Measurements from ENCODE around the gene GOLGA7B. TPM values are rescaled to one million over a fixed set of nuclear protein-coding genes. Genes with fewer than 3 reads are reported as not detected.

GOLGA7B gene
- total and polyA plus RNA-seq, 2 of the 4 experiments (the other 2 are of a cell fraction) = not detected

DNA sequence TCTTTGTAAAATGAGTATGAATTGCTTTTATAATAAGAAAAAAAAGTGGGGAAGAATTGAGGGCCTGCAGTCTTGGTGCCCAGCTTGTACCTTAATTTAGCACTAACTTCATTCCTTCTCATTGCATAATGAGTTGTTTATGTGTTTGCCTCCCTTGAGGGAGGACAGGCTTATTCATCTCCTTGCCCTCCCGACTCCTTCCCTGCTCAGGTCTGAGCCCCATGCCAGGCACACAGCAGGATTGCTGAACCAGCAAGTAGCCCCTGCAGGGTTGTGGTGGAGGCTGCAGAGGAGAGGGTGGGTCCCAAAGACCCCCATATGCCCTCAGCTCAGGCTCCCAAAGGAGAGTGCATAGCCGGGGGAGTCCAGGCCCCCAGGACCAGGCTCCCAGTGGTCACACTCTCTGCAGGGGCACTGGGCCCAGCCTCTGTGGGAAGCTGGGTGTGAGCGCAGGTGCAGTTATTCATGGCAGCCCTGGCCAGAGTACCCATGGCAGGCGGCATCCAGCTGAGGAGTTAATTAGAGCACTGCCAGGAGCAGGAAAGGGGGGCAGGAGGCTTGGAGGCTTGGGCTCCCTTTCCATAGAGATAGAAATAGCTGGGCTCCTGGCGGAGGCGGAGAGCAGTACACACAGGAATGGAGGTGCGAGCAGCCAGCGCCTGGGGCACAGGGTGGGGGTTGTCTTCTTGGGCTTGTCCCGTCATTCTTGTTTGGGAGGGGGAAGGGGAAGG, 28.2 kb upstream of the GOLGA7B start:
- peaks cover 27% of the 10 kb centered on the region for H3K27me3 ChIP-seq (ENCODE audit: control insufficient read depth, insufficient read depth, low read length)
- ChIA-PET POLR2A (ENCODE audit: unreplicated experiment) (no interaction called here), CTCF (no interaction called here)
- BruUV-seq (replicated peaks) = no TSS peak
- no peak overlapping the region for H2AK9ac ChIP-seq (replicated peaks; ENCODE audit: low read depth, low read length, poor library complexity)
- H3K9me3 ChIP-seq (ENCODE audit: control insufficient read depth, insufficient read depth, low read length) = no peaks in the 10 kb centered on the region
- H4K8ac ChIP-seq (ENCODE audit: low read depth in 2 of 2, low read length in 2 of 2) = no peak overlapping the region
- no peak overlapping the region for H2BK15ac ChIP-seq (ENCODE audit: low read depth, low read length)
- H2BK20ac ChIP-seq (ENCODE audit: low read depth, low read length) = no peak overlapping the region
- no peak overlapping the region for H4K5ac ChIP-seq (ENCODE audit: low read depth, low read length)
- no peak overlapping the region for H3K9ac ChIP-seq (ENCODE audit: low read depth, low read length)
- no peaks in the 10 kb centered on the region for H3K4me1 ChIP-seq (ENCODE audit: control insufficient read depth, insufficient read depth, low read length)
- in situ Hi-C loops (cut with MboI; ENCODE audit: low sequenced_read_pairs) (no loop called here), intact Hi-C loops (cut with micrococcal nuclease) (no loop called here), dilution Hi-C loops (cut with HindIII; ENCODE audit: low sequenced_read_pairs, unreplicated experiment) (no loop called here)
- H3K23ac ChIP-seq (ENCODE audit: low read depth, low read length) = no peak overlapping the region
- 65% methylated on average over 5 of the region's 9 CpGs; no CpG with 5 or more reads in 1 of the 2 experiments for WGBS, 2 experiments (ENCODE audit: extremely low coverage in 2 of 2, insufficient read length in 1 of 2)
- no peak overlapping the region for H3K14ac ChIP-seq (replicated peaks; ENCODE audit: low read depth, low read length)
- no peak overlapping the region for H3K4ac ChIP-seq (ENCODE audit: low read depth, low read length)
- H3K56ac ChIP-seq (ENCODE audit: extremely low read depth, insufficient read depth, low read length) = no peak overlapping the region
- no peak overlapping the region for H3K4me3 ChIP-seq (ENCODE audit: insufficient read depth, low read depth, low read length)
- no peak overlapping the region for H2BK120ac ChIP-seq (ENCODE audit: low read depth, low read length)
- no peaks in the 10 kb centered on the region for H4K20me1 ChIP-seq (ENCODE audit: insufficient read depth, low read length)
- H2BK5ac ChIP-seq (ENCODE audit: low read depth, low read length, poor library complexity, severe bottlenecking) = no peak overlapping the region
- no peak overlapping the region for H2AK5ac ChIP-seq (ENCODE audit: low read depth, low read length)
- no peaks in the 10 kb centered on the region for H3K36me3 ChIP-seq (ENCODE audit: control insufficient read depth, insufficient read depth, low read length)
- no peaks in the 10 kb centered on the region for H3K79me1 ChIP-seq (ENCODE audit: low read depth in 1 of 2, low read length in 2 of 2)
- no peak overlapping the region for H3K18ac ChIP-seq (ENCODE audit: low read depth, low read length)
- ATAC-seq (ENCODE audit: low read depth) = no peak
- DNase-seq = no peak
- H3K4me2 ChIP-seq (ENCODE audit: low read depth, low read length) = no peak overlapping the region
- TF ChIP-seq, protein P1, sequence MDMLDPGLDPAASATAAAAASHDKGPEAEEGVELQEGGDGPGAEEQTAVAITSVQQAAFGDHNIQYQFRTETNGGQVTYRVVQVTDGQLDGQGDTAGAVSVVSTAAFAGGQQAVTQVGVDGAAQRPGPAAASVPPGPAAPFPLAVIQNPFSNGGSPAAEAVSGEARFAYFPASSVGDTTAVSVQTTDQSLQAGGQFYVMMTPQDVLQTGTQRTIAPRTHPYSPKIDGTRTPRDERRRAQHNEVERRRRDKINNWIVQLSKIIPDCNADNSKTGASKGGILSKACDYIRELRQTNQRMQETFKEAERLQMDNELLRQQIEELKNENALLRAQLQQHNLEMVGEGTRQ (IDR thresholded peaks at IDR 0.05; ENCODE audit: low read depth, low read length) = no peak
- no peak for TF ChIP-seq BHLHE40 (IDR thresholded peaks at IDR 0.05; ENCODE audit: low read depth, low read length)
- TF ChIP-seq CHD1 (IDR thresholded peaks at IDR 0.05; ENCODE audit: low read depth, low read length) = no peak
- no peak for TF ChIP-seq FOS (IDR thresholded peaks at IDR 0.05; ENCODE audit: low read depth, low read length)
- TF ChIP-seq, protein P2, sequence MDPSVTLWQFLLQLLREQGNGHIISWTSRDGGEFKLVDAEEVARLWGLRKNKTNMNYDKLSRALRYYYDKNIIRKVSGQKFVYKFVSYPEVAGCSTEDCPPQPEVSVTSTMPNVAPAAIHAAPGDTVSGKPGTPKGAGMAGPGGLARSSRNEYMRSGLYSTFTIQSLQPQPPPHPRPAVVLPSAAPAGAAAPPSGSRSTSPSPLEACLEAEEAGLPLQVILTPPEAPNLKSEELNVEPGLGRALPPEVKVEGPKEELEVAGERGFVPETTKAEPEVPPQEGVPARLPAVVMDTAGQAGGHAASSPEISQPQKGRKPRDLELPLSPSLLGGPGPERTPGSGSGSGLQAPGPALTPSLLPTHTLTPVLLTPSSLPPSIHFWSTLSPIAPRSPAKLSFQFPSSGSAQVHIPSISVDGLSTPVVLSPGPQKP (IDR thresholded peaks at IDR 0.05; ENCODE audit: borderline replicate concordance, low read depth, low read length) = no peak
- no peak for TF ChIP-seq NFE2L2 (IDR thresholded peaks at IDR 0.05; ENCODE audit: low read depth, low read length)
- no peak for TF ChIP-seq CEBPB (IDR thresholded peaks at IDR 0.05; ENCODE audit: low read depth, low read length)
- TF ChIP-seq MAZ (IDR thresholded peaks at IDR 0.05; ENCODE audit: borderline replicate concordance, low read depth, low read length) = no peak
- no peak for TF ChIP-seq MAFK (IDR thresholded peaks at IDR 0.05; ENCODE audit: low read depth, low read length)
- no peak for TF ChIP-seq SMC3 (IDR thresholded peaks at IDR 0.05; ENCODE audit: low read depth, low read length)
- no peak for TF ChIP-seq MXI1 (IDR thresholded peaks at IDR 0.05; ENCODE audit: borderline replicate concordance, low read depth, low read length)
- TF ChIP-seq RCOR1 (IDR thresholded peaks at IDR 0.05; ENCODE audit: insufficient replicate concordance, low read length) = no peak
- TF ChIP-seq RFX5 (IDR thresholded peaks at IDR 0.05; ENCODE audit: low read depth, low read length) = no peak
- no peak for TF ChIP-seq RAD21 (IDR thresholded peaks at IDR 0.05; ENCODE audit: low read length)
- TF ChIP-seq POLR2A (IDR thresholded peaks at IDR 0.05; ENCODE audit: low read depth, low read length) = no peak
- TF ChIP-seq, protein P3, sequence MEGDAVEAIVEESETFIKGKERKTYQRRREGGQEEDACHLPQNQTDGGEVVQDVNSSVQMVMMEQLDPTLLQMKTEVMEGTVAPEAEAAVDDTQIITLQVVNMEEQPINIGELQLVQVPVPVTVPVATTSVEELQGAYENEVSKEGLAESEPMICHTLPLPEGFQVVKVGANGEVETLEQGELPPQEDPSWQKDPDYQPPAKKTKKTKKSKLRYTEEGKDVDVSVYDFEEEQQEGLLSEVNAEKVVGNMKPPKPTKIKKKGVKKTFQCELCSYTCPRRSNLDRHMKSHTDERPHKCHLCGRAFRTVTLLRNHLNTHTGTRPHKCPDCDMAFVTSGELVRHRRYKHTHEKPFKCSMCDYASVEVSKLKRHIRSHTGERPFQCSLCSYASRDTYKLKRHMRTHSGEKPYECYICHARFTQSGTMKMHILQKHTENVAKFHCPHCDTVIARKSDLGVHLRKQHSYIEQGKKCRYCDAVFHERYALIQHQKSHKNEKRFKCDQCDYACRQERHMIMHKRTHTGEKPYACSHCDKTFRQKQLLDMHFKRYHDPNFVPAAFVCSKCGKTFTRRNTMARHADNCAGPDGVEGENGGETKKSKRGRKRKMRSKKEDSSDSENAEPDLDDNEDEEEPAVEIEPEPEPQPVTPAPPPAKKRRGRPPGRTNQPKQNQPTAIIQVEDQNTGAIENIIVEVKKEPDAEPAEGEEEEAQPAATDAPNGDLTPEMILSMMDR (conservative IDR thresholded peaks at IDR 0.05; ENCODE audit: low read depth, low read length) = no peak
- H2AFZ ChIP-seq (replicated peaks; ENCODE audit: low read length, poor library complexity) = no peak overlapping the region
- no peaks in the 10 kb centered on the region for H3K9me1 ChIP-seq (ENCODE audit: insufficient read depth, low read length)
- H4K91ac ChIP-seq (ENCODE audit: insufficient read depth, low read depth, low read length) = no peak overlapping the region
- H3K27ac ChIP-seq (ENCODE audit: insufficient read depth, low read length) = no peak overlapping the region
